Muscle layer of duodenum (tissue), 2 donors: ENCODE results near the gene ALDH3A1.

ENCODE experiments used
- H3K27ac ChIP-seq: one replicate; pipeline ENCODE4 v1.7.0; 2013; ENCODE audit warnings: mild to moderate bottlenecking, low read length
- H3K27me3 ChIP-seq: one replicate; pipeline ENCODE4 v1.7.0; 2013; ENCODE audit warnings: low read depth, mild to moderate bottlenecking, control low read depth, low read length
- H3K36me3 ChIP-seq, 2 donors: one replicate each; pipeline ENCODE4 v1.7.0; 2013; ENCODE audit warnings: low read length in 2 of 2, control low read depth in 1 of 2, mild to moderate bottlenecking in 1 of 2; ENCODE audit not compliant: insufficient read depth in 2 of 2, control insufficient read depth in 1 of 2
- H3K4me1 ChIP-seq, 2 donors: one replicate each; pipeline ENCODE4 v1.7.0; 2013; ENCODE audit warnings: low read length in 2 of 2, mild to moderate bottlenecking in 2 of 2, control low read depth in 1 of 2, moderate library complexity in 1 of 2; ENCODE audit not compliant: insufficient read depth in 2 of 2, control insufficient read depth in 1 of 2
- H3K4me3 ChIP-seq, 2 donors: one replicate each; pipeline ENCODE4 v1.7.0; 2013; ENCODE audit warnings: low read length in 2 of 2, low read depth in 1 of 2, mild to moderate bottlenecking in 1 of 2
- H3K9me3 ChIP-seq, 2 donors: one replicate each; pipeline ENCODE4 v1.7.0; 2013; ENCODE audit warnings: low read length in 2 of 2, control low read depth in 1 of 2, mild to moderate bottlenecking in 1 of 2; ENCODE audit not compliant: control insufficient read depth in 1 of 2
- donor health status: healthy.

Gene ALDH3A1

GRCh38 chr17:19747159-19747719 is 859 bp downstream of the ALDH3A1 start:
- no peaks in the 10 kb centered on the region for H3K9me3 ChIP-seq
- no peaks in the 10 kb centered on the region for H3K27me3 ChIP-seq
- no peaks in the 10 kb centered on the region for H3K36me3 ChIP-seq
- no peak overlapping the region for H3K27ac ChIP-seq
- peaks cover 4 to 5% of the 10 kb centered on the region in 2 donors for H3K4me1 ChIP-seq
- H3K4me3 ChIP-seq = no peak overlapping the region

- Histone ChIP-seq H3K27ac (no peak overlapping the region), H3K4me1 (peaks cover 4 to 5% of the 10 kb centered on the region in 2 donors), H3K9me3 (no peaks in the 10 kb centered on the region), H3K36me3 (no peaks in the 10 kb centered on the region), H3K4me3 (no peak overlapping the region), H3K27me3 (no peaks in the 10 kb centered on the region)
These were observed 1.6 kb downstream of the ALDH3A1 start for GRCh38 chr17:19746517-19746916.

- H3K27me3 ChIP-seq = no peaks in the 10 kb centered on the region
- no peak overlapping the region for H3K27ac ChIP-seq
- H3K4me3 ChIP-seq = peak overlapping the region; percentile 34 to 55
These were observed 3.0 kb downstream of the ALDH3A1 start for GRCh38 chr17:19744922-19745757.

GRCh38 chr17:19744492-19744891 is 3.6 kb downstream of the ALDH3A1 start:
- Histone ChIP-seq H3K4me1 (peaks cover 4 to 5% of the 10 kb centered on the region in 2 donors), H3K36me3 (no peaks in the 10 kb centered on the region), H3K27ac (no peak overlapping the region)

More at GRCh38 chr17:19744922-19745757, 3.0 kb downstream of the ALDH3A1 start:
- H3K4me1 ChIP-seq = peaks cover 4 to 5% of the 10 kb centered on the region in 2 donors
- no peaks in the 10 kb centered on the region for H3K36me3 ChIP-seq
- no peaks in the 10 kb centered on the region for H3K9me3 ChIP-seq

GRCh38 chr17:19743101-19744100 is 4.7 kb downstream of the ALDH3A1 start:
- Histone ChIP-seq H3K27ac (no peak overlapping the region), H3K27me3 (no peaks in the 10 kb centered on the region), H3K4me1 (peaks cover 4 to 5% of the 10 kb centered on the region in 2 donors), H3K4me3 (no peak overlapping the region), H3K36me3 (no peaks in the 10 kb centered on the region), H3K9me3 (no peaks in the 10 kb centered on the region)

More at GRCh38 chr17:19744492-19744891, 3.6 kb downstream of the ALDH3A1 start:
- peak overlapping the region in 1 of 2 donors; percentile 55 for H3K4me3 ChIP-seq
- H3K9me3 ChIP-seq = no peaks in the 10 kb centered on the region
- H3K27me3 ChIP-seq = no peaks in the 10 kb centered on the region

- H3K27ac ChIP-seq = no peak overlapping the region
- H3K27me3 ChIP-seq = no peaks in the 10 kb centered on the region
- H3K9me3 ChIP-seq = no peaks in the 10 kb centered on the region
- peaks cover 4 to 5% of the 10 kb centered on the region in 2 donors for H3K4me1 ChIP-seq
- no peak overlapping the region for H3K4me3 ChIP-seq
- no peaks in the 10 kb centered on the region for H3K36me3 ChIP-seq
These were observed 5.6 kb downstream of the ALDH3A1 start for GRCh38 chr17:19742495-19742894.

- Histone ChIP-seq H3K27me3 (no peaks in the 10 kb centered on the region), H3K27ac (no peak overlapping the region), H3K4me3 (no peak overlapping the region), H3K9me3 (no peaks in the 10 kb centered on the region), H3K36me3 (no peaks in the 10 kb centered on the region), H3K4me1 (peaks cover 4 to 5% of the 10 kb centered on the region in 2 donors)
These were observed 6.2 kb downstream of the ALDH3A1 start for GRCh38 chr17:19741832-19742457.

- Histone ChIP-seq H3K27ac (no peak overlapping the region), H3K36me3 (no peaks in the 10 kb centered on the region), H3K9me3 (no peaks in the 10 kb centered on the region), H3K4me3 (no peak overlapping the region), H3K4me1 (peaks cover 4 to 5% of the 10 kb centered on the region in 2 donors), H3K27me3 (no peaks in the 10 kb centered on the region)
These were observed 7.2 kb downstream of the ALDH3A1 start for GRCh38 chr17:19740933-19741332.

GRCh38 chr17:19739241-19740201 is 8.6 kb downstream of the ALDH3A1 start:
- no peaks in the 10 kb centered on the region for H3K4me1 ChIP-seq
- H3K27me3 ChIP-seq = no peaks in the 10 kb centered on the region
- no peak overlapping the region for H3K27ac ChIP-seq
- no peaks in the 10 kb centered on the region for H3K36me3 ChIP-seq
- H3K4me3 ChIP-seq = no peak overlapping the region
- no peaks in the 10 kb centered on the region for H3K9me3 ChIP-seq

GRCh38 chr17:19738757-19739156 is 9.3 kb downstream of the ALDH3A1 start:
- H3K36me3 ChIP-seq = no peaks in the 10 kb centered on the region
- no peaks in the 10 kb centered on the region for H3K9me3 ChIP-seq
- H3K27ac ChIP-seq = no peak overlapping the region
- no peak overlapping the region for H3K4me3 ChIP-seq
- H3K27me3 ChIP-seq = no peaks in the 10 kb centered on the region
- H3K4me1 ChIP-seq = no peaks in the 10 kb centered on the region
